GM12873 (cell line): ENCODE measurements around the gene ZNF775.

Experiments
- CTCF ChIP-seq: IDR thresholded peaks from 2 replicates; pipeline ENCODE4 v1.5.1; 2012; ENCODE audit warnings: low read depth, mild to moderate bottlenecking, moderate library complexity, low read length, control low read depth; ENCODE audit not compliant: insufficient read depth; ENCODE audit errors: missing control alignments

ZNF775 gene

DNA sequence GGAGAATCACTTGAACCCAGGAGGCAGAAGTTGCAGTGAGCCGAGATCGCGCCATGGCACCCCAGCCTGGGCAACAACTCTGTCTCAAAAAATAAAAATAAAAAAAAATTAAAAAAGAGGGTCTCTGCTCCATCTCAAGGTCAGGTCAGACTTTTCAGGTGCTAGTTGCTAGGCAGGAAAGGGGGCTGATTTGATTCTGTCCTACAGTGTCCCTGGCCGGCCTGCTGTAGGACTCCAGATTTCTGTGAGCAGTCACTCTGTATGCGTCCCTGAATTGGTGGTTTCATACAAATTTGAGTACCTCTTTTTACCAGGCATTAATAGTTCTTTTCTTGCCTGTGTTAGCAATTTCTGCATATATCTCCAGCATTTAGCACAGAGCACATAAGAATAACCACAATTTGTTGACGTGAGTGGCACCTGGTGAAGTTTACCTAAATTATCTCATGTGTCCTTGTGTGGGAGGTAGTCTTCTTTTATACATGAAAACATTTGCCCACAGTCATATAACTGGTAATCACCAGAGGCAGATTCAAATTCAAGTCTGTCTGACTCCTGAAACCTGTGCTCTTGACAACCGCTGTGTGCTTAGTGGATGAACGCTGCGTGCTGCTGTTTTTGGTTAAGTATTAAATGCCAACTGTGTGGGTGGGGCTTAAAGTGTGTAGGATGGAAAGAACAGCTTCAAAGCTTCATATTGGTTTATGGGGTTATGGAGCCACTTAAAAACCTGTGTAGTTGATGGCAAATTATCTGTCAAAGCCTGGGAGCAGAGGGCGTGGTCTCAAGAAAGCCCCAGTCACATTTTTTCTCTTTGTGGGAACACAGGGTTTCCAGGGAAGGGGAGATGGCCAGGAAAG, 3.2 kb upstream of the ZNF775 start:
- no peak for TF ChIP-seq CTCF

GRCh38 chr7:150376560-150376959, 2.6 kb upstream of the ZNF775 start:
- no peak for TF ChIP-seq CTCF

GRCh38 chr7:150377196-150377595, 1.9 kb upstream of the ZNF775 start:
- TF ChIP-seq CTCF: no peak

DNA sequence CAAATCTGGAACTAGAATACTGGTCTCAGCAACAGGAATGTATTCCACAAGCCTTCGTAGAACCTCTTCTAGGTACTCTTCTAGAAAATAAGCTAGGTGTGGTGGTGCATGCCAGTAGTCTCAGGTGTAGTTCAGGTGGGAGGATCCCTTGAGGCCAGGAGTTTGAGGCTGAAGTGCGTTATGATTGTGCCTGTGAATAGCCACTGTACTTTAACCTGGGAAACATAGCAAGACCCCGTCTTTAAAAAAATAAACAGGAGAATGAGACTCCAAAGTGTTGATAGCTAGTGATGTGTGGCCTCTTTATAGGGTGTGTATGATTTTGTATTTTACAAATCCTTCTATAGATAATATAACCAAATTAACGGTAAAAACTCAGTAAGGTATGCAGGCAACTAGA, 1.5 kb upstream of the ZNF775 start:
- TF ChIP-seq CTCF: no peak

DNA sequence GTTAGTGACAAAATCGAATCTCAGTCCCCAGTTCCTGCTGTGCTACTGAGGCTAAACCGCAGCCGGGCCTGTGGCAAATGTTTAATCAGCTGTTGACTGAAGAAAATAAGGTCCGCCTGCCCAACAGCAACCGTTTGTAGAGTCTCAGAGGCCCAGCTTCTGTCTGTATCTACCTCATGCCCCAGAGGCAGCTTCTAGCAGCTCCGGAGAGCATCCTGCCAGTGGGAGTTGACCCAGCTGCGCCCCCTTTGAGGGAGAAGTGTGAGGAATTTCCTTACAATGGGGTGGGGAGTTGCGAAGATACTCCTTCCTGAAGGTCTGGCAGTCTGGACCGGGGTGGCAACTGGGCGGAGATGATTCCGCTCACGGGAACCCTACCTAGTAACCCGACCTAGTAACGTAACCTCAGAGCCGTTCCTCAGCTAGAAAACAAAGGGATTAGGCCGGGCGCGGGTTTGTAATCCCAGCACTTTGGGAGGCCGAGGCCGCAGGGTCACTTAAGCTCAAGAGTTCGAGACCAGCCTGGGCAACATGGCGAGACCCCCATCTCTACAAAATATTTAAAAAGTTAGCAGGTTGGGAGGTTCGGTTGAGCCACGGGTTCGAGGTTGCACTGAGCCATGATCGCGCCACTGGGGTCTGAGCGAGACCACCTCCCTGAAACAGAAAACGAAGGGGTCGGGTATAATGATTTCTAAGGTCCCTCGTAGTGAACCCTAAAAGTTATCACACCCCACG, 846 bp upstream of the ZNF775 start:
- peak; percentile 25 for TF ChIP-seq CTCF

DNA sequence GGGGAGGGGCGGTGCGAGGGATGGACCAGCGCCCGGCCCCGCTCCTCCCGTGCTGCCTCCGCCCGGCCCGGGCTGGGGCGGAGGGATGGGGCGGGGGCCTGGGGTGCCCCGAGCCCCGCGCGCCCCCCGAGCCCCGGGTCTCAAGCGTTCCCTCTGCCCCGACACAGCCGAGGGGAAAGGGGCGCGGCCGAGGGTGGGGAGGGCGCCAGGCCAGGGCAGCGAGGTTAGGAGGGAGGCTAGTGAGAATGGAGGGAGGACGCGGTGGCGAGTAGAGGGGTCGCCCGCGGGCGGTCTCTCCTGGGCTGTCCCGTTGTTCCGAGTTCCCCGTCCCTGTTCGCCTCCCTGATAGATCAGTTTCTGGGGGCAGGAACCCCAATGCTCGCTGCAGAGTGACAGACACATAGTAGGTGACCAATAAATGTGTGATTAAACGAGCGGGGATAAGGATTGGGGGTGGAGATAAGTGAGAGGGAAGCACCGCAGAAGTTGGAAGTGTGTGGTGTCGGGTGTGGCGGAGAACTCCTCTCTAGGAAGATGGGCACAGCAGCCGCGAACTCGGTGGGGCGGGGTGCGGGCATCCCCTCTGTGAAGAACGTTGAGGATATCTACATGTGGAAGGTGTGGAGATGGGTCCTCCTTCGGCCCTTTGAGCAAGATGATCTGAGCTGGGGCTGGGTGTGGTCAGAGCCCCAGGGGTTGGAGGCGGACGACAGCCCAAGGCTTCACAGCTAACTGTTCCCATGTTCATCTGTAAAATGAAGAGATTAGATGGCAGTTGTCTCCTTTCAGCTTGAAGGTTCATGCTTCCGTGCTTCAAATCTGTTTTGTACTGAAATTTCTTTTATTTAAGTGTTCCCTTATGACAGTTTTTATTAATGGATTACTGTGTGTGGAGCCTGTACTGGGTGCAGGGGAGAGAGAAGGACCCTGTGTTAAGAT, 580 bp downstream of the ZNF775 start:
- no peak for TF ChIP-seq CTCF
